OCI-LY1 (cell line): ENCODE measurements around the gene ZFP90.

Experiments used
- H2AFZ ChIP-seq: fragments of 200-600 bp; sonication (generic), shearing (Covaris generic); 2 replicates; pipeline ENCODE4 v1.6.0; 2014; ENCODE audit warnings: antibody characterized with exemption, mild to moderate bottlenecking, low read length
- H3F3A ChIP-seq: fragments of 200-600 bp; sonication (generic), shearing (Covaris generic); 2 replicates; pipeline ENCODE4 v1.6.0; 2014; ENCODE audit warnings: mild to moderate bottlenecking, antibody characterized with exemption, low read length, moderate library complexity; ENCODE audit not compliant: insufficient read depth
- H3K27ac ChIP-seq: fragments of 200-600 bp; sonication (generic); 2 replicates; pipeline ENCODE4 v1.5.1; 2014; ENCODE audit warnings: low read length, mixed run types, mild to moderate bottlenecking, low read depth; ENCODE audit not compliant: poor library complexity, severe bottlenecking
- H3K27me3 ChIP-seq: fragments of 200-600 bp; sonication (generic); 2 replicates; pipeline ENCODE4 v1.6.0; 2014; ENCODE audit warnings: antibody characterized with exemption, mild to moderate bottlenecking, low read length, moderate library complexity; ENCODE audit not compliant: insufficient read depth
- H3K36me3 ChIP-seq: fragments of 200-600 bp; sonication (generic); 2 replicates; pipeline ENCODE4 v1.6.1; 2014; ENCODE audit warnings: mild to moderate bottlenecking, antibody characterized with exemption, low read length, moderate library complexity, mixed read lengths; ENCODE audit not compliant: insufficient read depth
- H3K4me1 ChIP-seq: fragments of 200-600 bp; sonication (generic); 2 replicates; pipeline ENCODE4 v1.5.1; 2014; ENCODE audit warnings: mild to moderate bottlenecking, low read length, moderate library complexity; ENCODE audit not compliant: insufficient read depth, severe bottlenecking
- H3K4me2 ChIP-seq: fragments of 200-600 bp; sonication (generic), shearing (Covaris generic); 2 replicates; pipeline ENCODE4 v1.6.1; 2014; ENCODE audit warnings: low read length
- H3K4me3 ChIP-seq: fragments of 200-600 bp; sonication (generic); 2 replicates; pipeline ENCODE4 v1.5.1; 2014; ENCODE audit warnings: low read length, low read depth, mild to moderate bottlenecking, mixed read lengths; ENCODE audit not compliant: poor library complexity, severe bottlenecking
- H3K79me2 ChIP-seq: fragments of 200-600 bp; shearing (Covaris generic); 2 replicates; pipeline ENCODE4 v1.6.1; 2016; ENCODE audit warnings: mixed run types, low read length, mixed read lengths; ENCODE audit not compliant: insufficient read depth
- H3K9ac ChIP-seq: fragments of 200-600 bp; sonication (generic), shearing (Covaris generic); 2 replicates; pipeline ENCODE4 v1.6.1; 2014; ENCODE audit warnings: mild to moderate bottlenecking, low read length, mixed read lengths
- H3K9me2 ChIP-seq: fragments of 200-600 bp; sonication (generic), shearing (Covaris generic); 2 replicates; pipeline ENCODE4 v1.6.1; 2014; ENCODE audit warnings: low read depth, mild to moderate bottlenecking, low read length, mixed read lengths
- H3K9me3 ChIP-seq: fragments of 200-600 bp; shearing (Covaris generic); 2 replicates; pipeline ENCODE4 v1.6.1; 2014; ENCODE audit warnings: low read length, mixed read lengths
- H4K20me1 ChIP-seq: fragments of 200-600 bp; sonication (generic), shearing (Covaris generic); 2 replicates; pipeline ENCODE4 v1.6.0; 2016; ENCODE audit warnings: mild to moderate bottlenecking, low read length; ENCODE audit not compliant: insufficient read depth
- CTCF ChIP-seq: fragments of 200-600 bp; sonication (generic), shearing (Covaris generic); IDR thresholded peaks from 2 replicates; pipeline ENCODE4 v1.5.1; 2017; ENCODE audit warnings: mild to moderate bottlenecking, antibody characterized with exemption, low read length, moderate library complexity, mixed read lengths
- EZH2 ChIP-seq: fragments of 200-600 bp; sonication (generic), shearing (Covaris generic); IDR thresholded peaks from 2 replicates; pipeline ENCODE4 v1.8.0; 2017; ENCODE audit warnings: borderline replicate concordance, mixed run types, mild to moderate bottlenecking, antibody characterized with exemption, low read length, moderate library complexity, mixed read lengths

ZFP90 gene

GRCh38 chr16:68538880-68539701 is at the start of gene ZFP90:
Gene ZFP90, plus strand, starts transcription at chr16:68539291. Its CDS starts 502 bp downstream, at chr16:68539793.
- Histone ChIP-seq H3K4me1 (peaks cover 14% of the 10 kb centered on the region), H3K9me3 (no peaks in the 10 kb centered on the region), H3K36me3 (peaks cover 31% of the 10 kb centered on the region), H3K4me3 (peak within 1 kb of the TSS; percentile 89), H3K4me2 (peak within 1 kb of the TSS; percentile 98), H3F3A (no peaks in the 10 kb centered on the region), H3K9me2 (no peaks in the 10 kb centered on the region), H2AFZ (no peak within 1 kb of the TSS), H3K9ac (peak within 1 kb of the TSS; percentile 87), H3K27ac (peak within 1 kb of the TSS; percentile 47), H3K27me3 (no peaks in the 10 kb centered on the region), H4K20me1 (no peaks in the 10 kb centered on the region), H3K79me2 (no peaks in the 10 kb centered on the region)
- TF ChIP-seq CTCF (no peak), EZH2 (no peak)

GRCh38 chr16:68490358-68490757 is 48.7 kb upstream of the ZFP90 start:
- H3K9me2 ChIP-seq, result no peaks in the 10 kb centered on the region
- no peaks in the 10 kb centered on the region for H3K27me3 ChIP-seq
- H3K79me2 ChIP-seq, result no peaks in the 10 kb centered on the region
- no peaks in the 10 kb centered on the region for H3F3A ChIP-seq
- peaks cover 5% of the 10 kb centered on the region; the same call in 1 of the 2 replicates for H3K9me3 ChIP-seq
- no peaks in the 10 kb centered on the region for H4K20me1 ChIP-seq
- H2AFZ ChIP-seq, result no peak overlapping the region
- H3K27ac ChIP-seq, result no peak overlapping the region
- H3K4me3 ChIP-seq, result no peak overlapping the region
- peaks cover 6% of the 10 kb centered on the region for H3K4me1 ChIP-seq
- H3K9ac ChIP-seq, result no peak overlapping the region
- H3K4me2 ChIP-seq, result no peak overlapping the region
- H3K36me3 ChIP-seq, result no peaks in the 10 kb centered on the region; the same call in 1 of the 2 replicates
- TF ChIP-seq CTCF, result no peak
- no peak for TF ChIP-seq EZH2

GRCh38 chr16:68490829-68491575 is 48.1 kb upstream of the ZFP90 start:
- no peak overlapping the region for H3K4me3 ChIP-seq
- H2AFZ ChIP-seq, result no peak overlapping the region
- no peaks in the 10 kb centered on the region for H3F3A ChIP-seq
- H3K4me2 ChIP-seq, result no peak overlapping the region
- H3K79me2 ChIP-seq, result no peaks in the 10 kb centered on the region
- peaks cover 6% of the 10 kb centered on the region for H3K4me1 ChIP-seq
- H4K20me1 ChIP-seq, result no peaks in the 10 kb centered on the region
- peaks cover 5% of the 10 kb centered on the region; the same call in 1 of the 2 replicates for H3K9me3 ChIP-seq
- H3K9ac ChIP-seq, result no peak overlapping the region
- no peaks in the 10 kb centered on the region for H3K27me3 ChIP-seq
- no peak overlapping the region for H3K27ac ChIP-seq
- H3K9me2 ChIP-seq, result no peaks in the 10 kb centered on the region
- TF ChIP-seq CTCF, result no peak
- TF ChIP-seq EZH2, result no peak
- no peaks in the 10 kb centered on the region; the same call in 1 of the 2 replicates for H3K36me3 ChIP-seq
